Measurements from ENCODE around the gene SLK. TPM values are rescaled to one million over a fixed set of nuclear protein-coding genes. Genes with fewer than 3 reads are reported as not detected.

SLK gene
- total RNA-seq, 4 donors from 2014 or later = 83.1 to 105 (median 102) TPM

- 100% methylated on average over 1 of the region's 1 CpG for WGBS
- no peaks in the 10 kb centered on the region for H3K27me3 ChIP-seq
- no peak overlapping the region for H3K4me3 ChIP-seq
- H3K27ac ChIP-seq (replicated peaks in 1 of 4) = no peak overlapping the region
- no peaks in the 10 kb centered on the region for H3K9me3 ChIP-seq
- no peaks in the 10 kb centered on the region for H3K36me3 ChIP-seq
- TF ChIP-seq, protein P1, sequence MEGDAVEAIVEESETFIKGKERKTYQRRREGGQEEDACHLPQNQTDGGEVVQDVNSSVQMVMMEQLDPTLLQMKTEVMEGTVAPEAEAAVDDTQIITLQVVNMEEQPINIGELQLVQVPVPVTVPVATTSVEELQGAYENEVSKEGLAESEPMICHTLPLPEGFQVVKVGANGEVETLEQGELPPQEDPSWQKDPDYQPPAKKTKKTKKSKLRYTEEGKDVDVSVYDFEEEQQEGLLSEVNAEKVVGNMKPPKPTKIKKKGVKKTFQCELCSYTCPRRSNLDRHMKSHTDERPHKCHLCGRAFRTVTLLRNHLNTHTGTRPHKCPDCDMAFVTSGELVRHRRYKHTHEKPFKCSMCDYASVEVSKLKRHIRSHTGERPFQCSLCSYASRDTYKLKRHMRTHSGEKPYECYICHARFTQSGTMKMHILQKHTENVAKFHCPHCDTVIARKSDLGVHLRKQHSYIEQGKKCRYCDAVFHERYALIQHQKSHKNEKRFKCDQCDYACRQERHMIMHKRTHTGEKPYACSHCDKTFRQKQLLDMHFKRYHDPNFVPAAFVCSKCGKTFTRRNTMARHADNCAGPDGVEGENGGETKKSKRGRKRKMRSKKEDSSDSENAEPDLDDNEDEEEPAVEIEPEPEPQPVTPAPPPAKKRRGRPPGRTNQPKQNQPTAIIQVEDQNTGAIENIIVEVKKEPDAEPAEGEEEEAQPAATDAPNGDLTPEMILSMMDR (IDR thresholded peaks at IDR 0.05) = no peak
- no peak for TF ChIP-seq EP300 (IDR thresholded peaks at IDR 0.05)
- no peak for TF ChIP-seq POLR2AphosphoS5 (IDR thresholded peaks at IDR 0.05)
- no peak for DNase-seq (ENCODE audit: extremely low spot score)
- intact Hi-C loops (cut with DNase I) = no loop called here
- H3K4me1 ChIP-seq = no peaks in the 10 kb centered on the region
Measured at GRCh38 chr10:104065748-104066147, 98.8 kb downstream of the SLK start.

GRCh38 chr10:104066945-104067344 is 100.0 kb downstream of the SLK start:
- H3K27ac ChIP-seq (replicated peaks in 1 of 4) = no peak overlapping the region
- intact Hi-C loops (cut with DNase I) = no loop called here
- no peaks in the 10 kb centered on the region for H3K9me3 ChIP-seq
- H3K27me3 ChIP-seq = no peaks in the 10 kb centered on the region
- H3K4me3 ChIP-seq = no peak overlapping the region
- WGBS = 78% methylated on average over 7 of the region's 7 CpGs
- no peaks in the 10 kb centered on the region for H3K4me1 ChIP-seq
- no peaks in the 10 kb centered on the region for H3K36me3 ChIP-seq
- no peak for DNase-seq (ENCODE audit: extremely low spot score)
- TF ChIP-seq, protein P1 (IDR thresholded peaks at IDR 0.05) = no peak
- TF ChIP-seq POLR2AphosphoS5 (IDR thresholded peaks at IDR 0.05) = no peak
- TF ChIP-seq EP300 (IDR thresholded peaks at IDR 0.05) = no peak
- no peak for TF ChIP-seq POLR2A (IDR thresholded peaks at IDR 0.05; ENCODE audit: low read depth)

- Histone ChIP-seq H3K27me3 (no peaks in the 10 kb centered on the region), H3K9me3 (no peaks in the 10 kb centered on the region), H3K27ac (replicated peaks in 1 of 4) (no peak overlapping the region), H3K4me3 (no peak overlapping the region), H3K36me3 (no peaks in the 10 kb centered on the region), H3K4me1 (no peaks in the 10 kb centered on the region)
- WGBS = 55% methylated on average over 12 of the region's 12 CpGs
- no peak for DNase-seq (ENCODE audit: extremely low spot score)
- intact Hi-C loops (cut with DNase I) = no loop called here
- TF ChIP-seq, protein P1 (IDR thresholded peaks at IDR 0.05) = no peak
- TF ChIP-seq POLR2A (IDR thresholded peaks at IDR 0.05; ENCODE audit: low read depth) (no peak), EP300 (IDR thresholded peaks at IDR 0.05) (no peak)
Measured at GRCh38 chr10:104067525-104067924, 100.6 kb downstream of the SLK start.

GRCh38 chr10:104069613-104070012 is 102.7 kb downstream of the SLK start:
- H3K27ac ChIP-seq (replicated peaks in 1 of 4) = no peak overlapping the region
- no peak for DNase-seq (ENCODE audit: extremely low spot score)
- no peaks in the 10 kb centered on the region for H3K4me1 ChIP-seq
- WGBS = 69% methylated on average over 6 of the region's 6 CpGs
- intact Hi-C loops (cut with DNase I) = no loop called here
- no peaks in the 10 kb centered on the region for H3K27me3 ChIP-seq
- H3K9me3 ChIP-seq = no peaks in the 10 kb centered on the region
- H3K36me3 ChIP-seq = no peaks in the 10 kb centered on the region
- H3K4me3 ChIP-seq = no peak overlapping the region
- TF ChIP-seq POLR2A (IDR thresholded peaks at IDR 0.05; ENCODE audit: low read depth) (no peak), EP300 (IDR thresholded peaks at IDR 0.05) (no peak), POLR2AphosphoS5 (IDR thresholded peaks at IDR 0.05) (no peak)
- TF ChIP-seq, protein P1 (IDR thresholded peaks at IDR 0.05) = no peak

GRCh38 chr10:104072786-104073185 is 105.8 kb downstream of the SLK start:
- intact Hi-C loops (cut with DNase I) = no loop called here
- no peak overlapping the region for H3K4me3 ChIP-seq
- H3K36me3 ChIP-seq = no peaks in the 10 kb centered on the region
- TF ChIP-seq POLR2AphosphoS5 (IDR thresholded peaks at IDR 0.05) = no peak
- no peaks in the 10 kb centered on the region for H3K9me3 ChIP-seq
- H3K27me3 ChIP-seq = no peaks in the 10 kb centered on the region
- peaks cover 0 to 5% (median 0%) of the 10 kb centered on the region in 4 donors for H3K4me1 ChIP-seq
- H3K27ac ChIP-seq (replicated peaks in 1 of 4) = no peak overlapping the region
- 55% methylated on average over 5 of the region's 5 CpGs for WGBS
- DNase-seq (ENCODE audit: extremely low spot score) = no peak
